HepG2 (cell line): Measurements from ENCODE around the gene TIFAB. TPM values are rescaled to one million over a fixed set of nuclear protein-coding genes. Genes with fewer than 3 reads are reported as not detected.
A peak's percentile ranks its signal among the peaks of the same experiment; 100 is the strongest.

Experiments used
- FOXA1 ChIP-seq, 2 experiments: fragments of 450-650 bp in 1 of 2; sonication (generic) in 1 of 2; formaldehyde crosslinking in 1 of 2; IDR thresholded peaks; 2 replicates each; pipeline versions ENCODE4 v1.4.0 to v1.6.1; 2016 to 2020; ENCODE audit warnings: missing genetic modification reagents in 1 of 2
- KLF13 ChIP-seq: sonication (generic); formaldehyde crosslinking; IDR thresholded peaks from 2 replicates; pipeline ENCODE4 v1.4.0; 2020; ENCODE audit warnings: mild to moderate bottlenecking, missing genetic modification reagents
- MAZ ChIP-seq, 2 experiments: sonication (generic) in 1 of 2; formaldehyde crosslinking in 1 of 2; IDR thresholded peaks; 2 replicates each; pipeline versions ENCODE4 v1.5.0 to v1.6.1; 2012 to 2020; ENCODE audit warnings: low read depth in 2 of 2, mild to moderate bottlenecking in 2 of 2, borderline replicate concordance in 1 of 2, improper control_type of control experiment in 1 of 2, low read length in 1 of 2, missing genetic modification reagents in 1 of 2, moderate library complexity in 1 of 2
- ZEB1 ChIP-seq: IDR thresholded peaks from 2 replicates; pipeline ENCODE4 v1.6.1; 2012; ENCODE audit warnings: mild to moderate bottlenecking, low read depth, inconsistent platforms; ENCODE audit not compliant: insufficient replicate concordance
- ZFX ChIP-seq: sonication (generic); formaldehyde crosslinking; IDR thresholded peaks from 2 replicates; pipeline ENCODE4 v1.4.0; 2020; ENCODE audit warnings: mild to moderate bottlenecking, low read depth, missing genetic modification reagents, moderate library complexity
- ZNF234 ChIP-seq: sonication (generic); formaldehyde crosslinking; conservative IDR thresholded peaks from 2 replicates; pipeline ENCODE4 v1.5.1; 2020; ENCODE audit warnings: mild to moderate bottlenecking, missing genetic modification reagents
- polyA plus RNA-seq, 8 experiments: library from polyadenylated mRNA; depleted of rRNA in 3 of 8; stranded (reverse) in 7 of 8; unstranded in 1 of 8; fragments of >200 nt; fragmentation: Illumina TruSeq in 4 of 8; extraction: Trizol in 4 of 8; gene quantifications; 2 replicates each; pipeline versions ENCODE4 v1.2.1 to v1.2.3, GENCODE V29; 2011 to 2016; ENCODE audit warnings: low read depth in 4 of 8, missing spikeins in 1 of 8, mixed read lengths in 1 of 8; ENCODE audit not compliant: insufficient read depth in 1 of 8
- total RNA-seq, 5 experiments: library from RNA; depleted of rRNA; stranded (reverse); fragments of >200 nt; fragmentation: Illumina TruSeq; extraction: Trizol; gene quantifications; 2 replicates each; pipeline ENCODE4 v1.2.3, GENCODE V29; 2016; ENCODE audit warnings: low read depth in 1 of 5
- TF ChIP-seq, protein P1 (sequence below): IDR thresholded peaks from 2 replicates; pipeline ENCODE4 v1.4.0; 2020; ENCODE audit warnings: mild to moderate bottlenecking, missing genetic modification reagents
- TF ChIP-seq, protein P2 (sequence below): sonication (generic); formaldehyde crosslinking; IDR thresholded peaks from 2 replicates; pipeline ENCODE4 v1.4.0; 2020; ENCODE audit warnings: missing genetic modification reagents
- TF ChIP-seq, protein P3 (sequence below): IDR thresholded peaks from 2 replicates; pipeline ENCODE4 v1.6.1; 2016; ENCODE audit warnings: control low read depth
- TF ChIP-seq, protein P4 (sequence below): sonication (generic); formaldehyde crosslinking; IDR thresholded peaks from 2 replicates; pipeline ENCODE4 v1.5.1; 2020; ENCODE audit warnings: mild to moderate bottlenecking, missing genetic modification reagents, moderate library complexity

The TIFAB gene
- total and polyA plus RNA-seq, 2 of the 13 experiments (the other 11 are each of a cell fraction or from before 2014, with no cell fraction given) = not detected

DNA sequence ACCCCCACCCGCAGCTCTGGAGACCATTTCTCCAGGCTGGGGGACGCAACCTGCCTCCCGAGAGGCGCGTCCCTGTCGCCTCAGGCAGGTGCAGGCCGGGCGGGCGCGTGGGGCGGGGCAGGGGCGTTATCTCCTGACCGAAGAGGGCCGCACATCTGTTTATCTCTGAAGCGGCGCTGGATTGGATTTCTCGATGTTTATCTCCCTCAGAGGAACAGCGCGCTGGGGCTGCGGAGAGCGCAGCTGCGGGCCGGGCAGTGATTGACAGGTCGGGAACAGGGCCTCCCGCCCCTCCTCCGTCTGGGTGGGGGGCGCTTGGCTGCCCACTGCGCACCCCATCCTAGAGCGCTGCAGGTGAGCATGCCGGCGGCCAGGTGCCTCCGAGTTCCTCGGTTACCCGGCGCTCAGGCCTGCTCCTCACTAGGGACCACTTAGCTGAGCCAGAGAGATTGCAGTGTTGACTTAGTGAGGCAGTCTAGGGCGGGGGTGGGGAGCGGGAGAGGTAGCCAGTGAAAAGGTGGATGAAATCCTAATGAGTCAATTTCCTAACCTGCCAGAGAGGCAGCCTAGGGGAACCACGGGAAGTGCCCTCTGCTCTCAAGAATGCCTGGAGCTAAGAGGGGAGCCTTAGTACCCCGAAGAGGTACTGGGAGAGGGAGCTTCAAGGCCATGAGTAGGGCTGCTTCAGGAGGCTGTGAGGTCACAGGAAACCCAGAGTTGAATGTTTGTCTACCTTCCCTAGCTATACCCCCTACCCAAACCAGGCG, 39.6 kb upstream of the TIFAB start (continued):
- TF ChIP-seq, protein P1, sequence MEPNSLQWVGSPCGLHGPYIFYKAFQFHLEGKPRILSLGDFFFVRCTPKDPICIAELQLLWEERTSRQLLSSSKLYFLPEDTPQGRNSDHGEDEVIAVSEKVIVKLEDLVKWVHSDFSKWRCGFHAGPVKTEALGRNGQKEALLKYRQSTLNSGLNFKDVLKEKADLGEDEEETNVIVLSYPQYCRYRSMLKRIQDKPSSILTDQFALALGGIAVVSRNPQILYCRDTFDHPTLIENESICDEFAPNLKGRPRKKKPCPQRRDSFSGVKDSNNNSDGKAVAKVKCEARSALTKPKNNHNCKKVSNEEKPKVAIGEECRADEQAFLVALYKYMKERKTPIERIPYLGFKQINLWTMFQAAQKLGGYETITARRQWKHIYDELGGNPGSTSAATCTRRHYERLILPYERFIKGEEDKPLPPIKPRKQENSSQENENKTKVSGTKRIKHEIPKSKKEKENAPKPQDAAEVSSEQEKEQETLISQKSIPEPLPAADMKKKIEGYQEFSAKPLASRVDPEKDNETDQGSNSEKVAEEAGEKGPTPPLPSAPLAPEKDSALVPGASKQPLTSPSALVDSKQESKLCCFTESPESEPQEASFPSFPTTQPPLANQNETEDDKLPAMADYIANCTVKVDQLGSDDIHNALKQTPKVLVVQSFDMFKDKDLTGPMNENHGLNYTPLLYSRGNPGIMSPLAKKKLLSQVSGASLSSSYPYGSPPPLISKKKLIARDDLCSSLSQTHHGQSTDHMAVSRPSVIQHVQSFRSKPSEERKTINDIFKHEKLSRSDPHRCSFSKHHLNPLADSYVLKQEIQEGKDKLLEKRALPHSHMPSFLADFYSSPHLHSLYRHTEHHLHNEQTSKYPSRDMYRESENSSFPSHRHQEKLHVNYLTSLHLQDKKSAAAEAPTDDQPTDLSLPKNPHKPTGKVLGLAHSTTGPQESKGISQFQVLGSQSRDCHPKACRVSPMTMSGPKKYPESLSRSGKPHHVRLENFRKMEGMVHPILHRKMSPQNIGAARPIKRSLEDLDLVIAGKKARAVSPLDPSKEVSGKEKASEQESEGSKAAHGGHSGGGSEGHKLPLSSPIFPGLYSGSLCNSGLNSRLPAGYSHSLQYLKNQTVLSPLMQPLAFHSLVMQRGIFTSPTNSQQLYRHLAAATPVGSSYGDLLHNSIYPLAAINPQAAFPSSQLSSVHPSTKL = 0 out of 2 replicates have a peak, but pooled peaks have one; percentile 5
- TF ChIP-seq, protein P2, sequence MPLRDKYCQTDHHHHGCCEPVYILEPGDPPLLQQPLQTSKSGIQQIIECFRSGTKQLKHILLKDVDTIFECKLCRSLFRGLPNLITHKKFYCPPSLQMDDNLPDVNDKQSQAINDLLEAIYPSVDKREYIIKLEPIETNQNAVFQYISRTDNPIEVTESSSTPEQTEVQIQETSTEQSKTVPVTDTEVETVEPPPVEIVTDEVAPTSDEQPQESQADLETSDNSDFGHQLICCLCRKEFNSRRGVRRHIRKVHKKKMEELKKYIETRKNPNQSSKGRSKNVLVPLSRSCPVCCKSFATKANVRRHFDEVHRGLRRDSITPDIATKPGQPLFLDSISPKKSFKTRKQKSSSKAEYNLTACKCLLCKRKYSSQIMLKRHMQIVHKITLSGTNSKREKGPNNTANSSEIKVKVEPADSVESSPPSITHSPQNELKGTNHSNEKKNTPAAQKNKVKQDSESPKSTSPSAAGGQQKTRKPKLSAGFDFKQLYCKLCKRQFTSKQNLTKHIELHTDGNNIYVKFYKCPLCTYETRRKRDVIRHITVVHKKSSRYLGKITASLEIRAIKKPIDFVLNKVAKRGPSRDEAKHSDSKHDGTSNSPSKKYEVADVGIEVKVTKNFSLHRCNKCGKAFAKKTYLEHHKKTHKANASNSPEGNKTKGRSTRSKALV = peak; percentile 61; the same call in 1 of the 2 replicates
- TF ChIP-seq FOXA1 (IDR thresholded peaks at IDR 0.05) (no peak), FOXA1 (CRISPR knock-in tag; IDR thresholded peaks at IDR 0.05) (peak; percentile 80), ZFX (peak; percentile 50; the same call in 1 of the 2 replicates), ZEB1 (peak; percentile 58), MAZ (IDR thresholded peaks at IDR 0.05; ENCODE audit: borderline replicate concordance, low read depth, low read length) (no peak), MAZ (CRISPR knock-in tag; IDR thresholded peaks at IDR 0.05; ENCODE audit: low read depth) (0 out of 2 replicates have a peak, but pooled peaks have one; percentile 33), ZNF234 (CRISPR knock-in tag) (no peak), KLF13 (CRISPR knock-in tag) (no peak)
- TF ChIP-seq, protein P3, sequence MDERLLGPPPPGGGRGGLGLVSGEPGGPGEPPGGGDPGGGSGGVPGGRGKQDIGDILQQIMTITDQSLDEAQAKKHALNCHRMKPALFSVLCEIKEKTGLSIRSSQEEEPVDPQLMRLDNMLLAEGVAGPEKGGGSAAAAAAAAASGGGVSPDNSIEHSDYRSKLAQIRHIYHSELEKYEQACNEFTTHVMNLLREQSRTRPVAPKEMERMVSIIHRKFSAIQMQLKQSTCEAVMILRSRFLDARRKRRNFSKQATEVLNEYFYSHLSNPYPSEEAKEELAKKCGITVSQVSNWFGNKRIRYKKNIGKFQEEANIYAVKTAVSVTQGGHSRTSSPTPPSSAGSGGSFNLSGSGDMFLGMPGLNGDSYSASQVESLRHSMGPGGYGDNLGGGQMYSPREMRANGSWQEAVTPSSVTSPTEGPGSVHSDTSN (CRISPR knock-in tag) = 0 out of 2 replicates have a peak, but pooled peaks have one; percentile 39
- TF ChIP-seq, protein P4, sequence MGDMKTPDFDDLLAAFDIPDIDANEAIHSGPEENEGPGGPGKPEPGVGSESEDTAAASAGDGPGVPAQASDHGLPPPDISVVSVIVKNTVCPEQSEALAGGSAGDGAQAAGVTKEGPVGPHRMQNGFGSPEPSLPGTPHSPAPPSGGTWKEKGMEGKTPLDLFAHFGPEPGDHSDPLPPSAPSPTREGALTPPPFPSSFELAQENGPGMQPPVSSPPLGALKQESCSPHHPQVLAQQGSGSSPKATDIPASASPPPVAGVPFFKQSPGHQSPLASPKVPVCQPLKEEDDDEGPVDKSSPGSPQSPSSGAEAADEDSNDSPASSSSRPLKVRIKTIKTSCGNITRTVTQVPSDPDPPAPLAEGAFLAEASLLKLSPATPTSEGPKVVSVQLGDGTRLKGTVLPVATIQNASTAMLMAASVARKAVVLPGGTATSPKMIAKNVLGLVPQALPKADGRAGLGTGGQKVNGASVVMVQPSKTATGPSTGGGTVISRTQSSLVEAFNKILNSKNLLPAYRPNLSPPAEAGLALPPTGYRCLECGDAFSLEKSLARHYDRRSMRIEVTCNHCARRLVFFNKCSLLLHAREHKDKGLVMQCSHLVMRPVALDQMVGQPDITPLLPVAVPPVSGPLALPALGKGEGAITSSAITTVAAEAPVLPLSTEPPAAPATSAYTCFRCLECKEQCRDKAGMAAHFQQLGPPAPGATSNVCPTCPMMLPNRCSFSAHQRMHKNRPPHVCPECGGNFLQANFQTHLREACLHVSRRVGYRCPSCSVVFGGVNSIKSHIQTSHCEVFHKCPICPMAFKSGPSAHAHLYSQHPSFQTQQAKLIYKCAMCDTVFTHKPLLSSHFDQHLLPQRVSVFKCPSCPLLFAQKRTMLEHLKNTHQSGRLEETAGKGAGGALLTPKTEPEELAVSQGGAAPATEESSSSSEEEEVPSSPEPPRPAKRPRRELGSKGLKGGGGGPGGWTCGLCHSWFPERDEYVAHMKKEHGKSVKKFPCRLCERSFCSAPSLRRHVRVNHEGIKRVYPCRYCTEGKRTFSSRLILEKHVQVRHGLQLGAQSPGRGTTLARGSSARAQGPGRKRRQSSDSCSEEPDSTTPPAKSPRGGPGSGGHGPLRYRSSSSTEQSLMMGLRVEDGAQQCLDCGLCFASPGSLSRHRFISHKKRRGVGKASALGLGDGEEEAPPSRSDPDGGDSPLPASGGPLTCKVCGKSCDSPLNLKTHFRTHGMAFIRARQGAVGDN = peak; percentile 54; the same call in 1 of the 2 replicates
